PC-9 (cell line): ENCODE data around the gene LSM7. TPM values are rescaled to one million over a fixed set of nuclear protein-coding genes. Genes with fewer than 3 reads are reported as not detected.

Experiments used
- BruUV-seq: library from RNA; stranded (reverse); fragments of 400-500 nt; replicated peaks from 2 replicates; lab custom pipeline; 2021; lab: Mats Ljungman, UMichigan
- CTCF ChIA-PET: fragments of 300-600 bp; sonication (Branson Sonifier 250); formaldehyde crosslinking; loops from one replicate; lab custom pipeline; 2022; ENCODE audit warnings: antibody characterized with exemption; lab: Charles Lee
- POLR2A ChIA-PET: fragments of 300-600 bp; sonication (Branson Sonifier 250); formaldehyde crosslinking; loops from one replicate; lab custom pipeline; 2022; ENCODE audit warnings: antibody characterized with exemption; ENCODE audit not compliant: unreplicated experiment; lab: Charles Lee
- DNase-seq, 2 experiments: peaks; one replicate each; pipeline versions ENCODE4 v3.0.0 to v3.0.0-alpha.2; 2015 to 2022; ENCODE audit warnings: mixed read lengths in 1 of 2
- H2AFZ ChIP-seq: fragments of 200-600 bp; sonication (generic); 2 replicates; pipeline ENCODE4 v1.8.1; 2017; ENCODE audit warnings: antibody characterized with exemption
- H3F3A ChIP-seq: fragments of 200-600 bp; sonication (generic); 2 replicates; pipeline ENCODE4 v1.8.1; 2017; ENCODE audit warnings: antibody characterized with exemption, mild to moderate bottlenecking, low read depth; ENCODE audit not compliant: insufficient read depth
- H3K27ac ChIP-seq: fragments of 200-600 bp; sonication (generic); 2 replicates; pipeline ENCODE4 v1.6.1; 2016; ENCODE audit warnings: mixed run types
- H3K27me3 ChIP-seq: fragments of 200-600 bp; sonication (generic); 2 replicates; pipeline ENCODE4 v1.6.1; 2016; ENCODE audit warnings: low read depth, mixed run types; ENCODE audit not compliant: insufficient read depth
- H3K36me3 ChIP-seq: fragments of 200-600 bp; sonication (generic); 2 replicates; pipeline ENCODE4 v1.6.1; 2016; ENCODE audit warnings: low read depth, mixed run types
- H3K4me1 ChIP-seq: fragments of 200-600 bp; sonication (generic); replicated peaks from 2 replicates; pipeline ENCODE4 v1.6.1; 2016; ENCODE audit warnings: mixed run types; ENCODE audit not compliant: insufficient read depth
- H3K4me2 ChIP-seq: fragments of 200-600 bp; sonication (generic); 2 replicates; pipeline ENCODE4 v1.6.1; 2017; ENCODE audit warnings: mixed run types
- H3K4me3 ChIP-seq: fragments of 200-600 bp; sonication (generic); 2 replicates; pipeline ENCODE4 v1.6.1; 2016; ENCODE audit warnings: mixed run types
- H3K79me2 ChIP-seq: fragments of 200-600 bp; sonication (generic); 2 replicates; pipeline ENCODE4 v1.6.1; 2017; ENCODE audit warnings: low read depth, mixed run types
- H3K9me2 ChIP-seq: fragments of 200-600 bp; sonication (generic); 2 replicates; pipeline ENCODE4 v1.8.1; 2017; ENCODE audit warnings: mild to moderate bottlenecking; ENCODE audit not compliant: insufficient read depth
- H3K9me3 ChIP-seq: fragments of 200-600 bp; sonication (generic); 2 replicates; pipeline ENCODE4 v1.8.1; 2016; ENCODE audit warnings: low read depth; ENCODE audit not compliant: insufficient read depth
- H4K20me1 ChIP-seq: fragments of 200-600 bp; sonication (generic); 2 replicates; pipeline ENCODE4 v1.8.1; 2017; ENCODE audit not compliant: insufficient read depth
- CTCF ChIP-seq: fragments of 200-600 bp; sonication (generic); conservative IDR thresholded peaks from 2 replicates; pipeline ENCODE4 v1.6.1; 2017; ENCODE audit warnings: mixed run types, antibody characterized with exemption, mild to moderate bottlenecking, moderate library complexity
- EZH2 ChIP-seq: fragments of 200-600 bp; sonication (generic); IDR thresholded peaks from 2 replicates; pipeline ENCODE4 v1.8.0; 2017; ENCODE audit warnings: antibody characterized with exemption, low read depth
- intact Hi-C: fragments of 100-400 bp; cut with micrococcal nuclease; formaldehyde crosslinking; loops from one replicate; pipeline ENCODE4 v1.10.0; 2022; ENCODE audit not compliant: unreplicated experiment
- total RNA-seq: library from RNA; stranded (reverse); gene quantifications from 2 replicates; pipeline ENCODE4 v1.2.3, GENCODE V29; 2021

Gene LSM7
- total RNA-seq, 1 experiment from 2014 or later: 80.2 TPM

GRCh38 chr19:2273356-2274184 lies 54.8 kb downstream of the LSM7 start:
- CTCF ChIA-PET: no interaction called here
- Histone ChIP-seq H3K4me2 (peak overlapping the region; percentile 87), H3K27ac (0 out of 2 replicates have a peak overlapping the region, but pooled peaks have one; percentile 34), H3K9me2 (no peaks in the 10 kb centered on the region), H3K79me2 (peaks cover 50% of the 10 kb centered on the region), H3K36me3 (peaks cover 6% of the 10 kb centered on the region; the same call in 1 of the 2 replicates), H3K9me3 (no peaks in the 10 kb centered on the region), H2AFZ (no peak overlapping the region), H3K27me3 (no peaks in the 10 kb centered on the region), H3K4me1 (peaks cover 15% of the 10 kb centered on the region; the same call in 1 of the 2 replicates), H4K20me1 (peaks cover 37% of the 10 kb centered on the region), H3F3A (peaks cover 32% of the 10 kb centered on the region), H3K4me3 (peak overlapping the region; percentile 50; the same call in 1 of the 2 replicates)
- BruUV-seq: no TSS peak
- POLR2A ChIA-PET: no interaction called here
- peak; percentile 49 to 66 for DNase-seq
- TF ChIP-seq EZH2 (no peak), CTCF (peak; percentile 79)
- intact Hi-C loops: no loop called here

Other genes starting within 250 kb of the LSM7 start
- gene MOB3A, start 232.3 kb downstream of the LSM7 start, total RNA-seq: 22.8 and 28.9 TPM in 2 replicates
- 1.5 and 2.4 TPM in 2 replicates for gene IZUMO4, start 231.7 kb downstream of the LSM7 start, total RNA-seq
- 75.5 and 87.2 TPM in 2 replicates for gene AP3D1, start 177.0 kb downstream of the LSM7 start, total RNA-seq
- gene DOT1L, start 164.7 kb downstream of the LSM7 start, total RNA-seq: 16.0 and 23.9 TPM in 2 replicates
- gene PLEKHJ1, start 92.3 kb downstream of the LSM7 start, total RNA-seq: 38.6 and 45.9 TPM in 2 replicates
- 73.5 and 83.0 TPM in 2 replicates for gene SF3A2, start 91.8 kb downstream of the LSM7 start, total RNA-seq
- gene AMH, start 79.3 kb downstream of the LSM7 start, total RNA-seq: 6.9 and 8.1 TPM in 2 replicates
- 1.1 and 1.4 TPM in 2 replicates for gene JSRP1, start 72.2 kb downstream of the LSM7 start, total RNA-seq
- not detected in 2 replicates for gene PEAK3, start 46.4 kb downstream of the LSM7 start, total RNA-seq
- 0.18 TPM in 1 of 2 replicates, not detected in the other for gene LINGO3, start 20.4 kb downstream of the LSM7 start, total RNA-seq
- 49.6 and 64.1 TPM in 2 replicates for gene SPPL2B, start 98 bp upstream of the LSM7 start, total RNA-seq
- 0.10 and 0.20 TPM in 2 replicates for gene TMPRSS9, start 31.7 kb upstream of the LSM7 start, total RNA-seq
- gene TIMM13, start 99.0 kb upstream of the LSM7 start, total RNA-seq: 80.0 and 81.9 TPM in 2 replicates
- gene LMNB2, start 128.4 kb upstream of the LSM7 start, total RNA-seq: 109 and 114 TPM in 2 replicates
- gene GADD45B, start 147.5 kb upstream of the LSM7 start, total RNA-seq: 24.7 and 35.5 TPM in 2 replicates